Measurements from ENCODE around the gene OLFML2B.
A peak's percentile ranks its signal among the peaks of the same experiment; 100 is the strongest.
"Not testable (repeated sequence)": the region's sequence is repeated elsewhere in the genome, so short reads cannot be mapped to it uniquely, and the experiment has no call there.

The OLFML2B gene

GRCh38 chr1:162035241-162035640 lies 11.6 kb upstream of the OLFML2B start:
- peak; percentile 44 for DNase-seq (ENCODE audit: low read depth)

DNA sequence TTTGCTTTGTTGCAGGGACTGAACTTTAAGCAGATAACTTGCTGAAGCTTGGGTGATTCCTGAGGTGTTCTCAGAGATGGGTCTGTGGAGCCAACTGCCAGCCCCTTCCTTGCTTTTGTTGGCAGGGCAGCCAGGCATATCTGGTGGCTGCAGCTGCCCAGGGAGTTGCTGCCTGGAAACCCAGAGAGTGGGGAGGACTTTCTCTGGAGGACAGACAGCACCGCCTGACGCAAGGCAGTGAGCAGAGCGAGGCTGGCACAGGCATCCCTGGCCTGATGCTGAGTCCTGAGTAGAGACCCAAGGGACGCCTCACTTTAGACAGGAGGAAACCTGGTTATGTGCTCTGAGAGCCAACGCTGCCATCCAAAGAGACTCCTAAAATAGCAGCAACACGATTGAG lies 9.8 kb upstream of the OLFML2B start:
- DNase-seq (ENCODE audit: low read depth) = no peak

GRCh38 chr1:162030759-162031280 lies 7.2 kb upstream of the OLFML2B start:
- DNase-seq (ENCODE audit: low read depth) = no peak

DNA sequence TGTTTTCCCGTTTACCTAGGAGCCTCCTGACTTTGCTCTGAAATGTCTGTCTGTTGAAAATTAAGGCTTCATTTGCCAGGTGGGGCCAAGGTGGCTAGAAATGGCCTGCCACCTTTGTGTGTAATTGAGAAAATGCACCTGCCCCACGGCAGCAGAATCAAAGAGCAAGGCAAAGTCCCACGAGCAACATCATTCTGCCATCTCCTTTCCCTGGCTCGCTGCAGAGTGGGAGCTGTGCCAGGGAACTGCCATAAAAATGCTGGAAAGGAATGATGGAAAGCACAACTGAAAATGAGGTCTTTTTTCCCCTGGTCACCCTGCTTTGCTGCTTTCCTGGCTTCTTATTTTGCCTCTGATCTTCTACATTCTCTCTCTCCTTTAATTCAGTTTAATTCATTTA lies 5.5 kb upstream of the OLFML2B start:
- peak; percentile 32 for DNase-seq (ENCODE audit: low read depth)

DNA sequence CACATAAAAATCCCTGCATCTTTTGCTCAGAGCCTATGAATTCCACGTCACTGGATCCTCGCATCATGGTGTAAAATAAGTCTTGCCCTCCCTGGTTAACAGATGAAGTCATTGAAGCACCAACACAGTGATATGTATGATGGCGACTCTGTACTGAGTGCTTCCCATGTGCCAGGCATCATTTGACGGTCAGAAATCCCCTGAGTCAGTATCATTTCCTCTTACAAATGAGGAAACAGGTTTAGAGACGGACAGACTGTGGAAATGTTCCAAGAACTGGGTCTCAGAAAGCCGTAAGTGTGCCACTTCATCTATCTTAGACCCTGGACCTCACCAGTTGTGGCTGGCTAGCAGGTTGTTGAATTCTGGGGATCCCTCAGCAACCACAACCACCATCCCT lies 5.1 kb upstream of the OLFML2B start:
- no peak for DNase-seq (ENCODE audit: low read depth)

GRCh38 chr1:162026881-162027280 lies 3.2 kb upstream of the OLFML2B start:
- DNase-seq (ENCODE audit: low read depth) = no peak

DNA sequence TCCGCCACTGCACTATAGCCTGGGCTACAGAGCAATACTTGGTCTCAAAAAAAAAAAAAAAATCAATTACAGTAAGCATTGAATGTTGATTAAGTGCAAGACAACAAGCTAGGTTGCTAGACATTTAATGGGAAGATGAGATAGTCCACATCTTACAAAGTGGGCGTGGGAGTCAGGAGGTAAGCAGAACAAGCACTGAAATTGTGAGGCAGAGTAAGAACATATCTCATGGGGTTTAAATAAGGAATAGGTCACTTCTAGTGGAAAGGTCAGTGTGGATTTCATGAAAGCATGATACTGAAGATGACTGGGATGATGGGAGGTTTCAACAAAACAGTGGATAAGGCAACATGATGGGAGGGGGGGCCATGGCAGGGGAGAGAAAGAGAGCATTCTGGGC lies 1.9 kb upstream of the OLFML2B start:
- DNase-seq (ENCODE audit: low read depth) = no peak

- DNase-seq (ENCODE audit: low read depth) = no peak
Measured at GRCh38 chr1:162023181-162023546, 505 bp downstream of the OLFML2B start.

- DNase-seq (ENCODE audit: low read depth) = no peak
Measured at GRCh38 chr1:162022626-162023025, 1.0 kb downstream of the OLFML2B start.

DNA sequence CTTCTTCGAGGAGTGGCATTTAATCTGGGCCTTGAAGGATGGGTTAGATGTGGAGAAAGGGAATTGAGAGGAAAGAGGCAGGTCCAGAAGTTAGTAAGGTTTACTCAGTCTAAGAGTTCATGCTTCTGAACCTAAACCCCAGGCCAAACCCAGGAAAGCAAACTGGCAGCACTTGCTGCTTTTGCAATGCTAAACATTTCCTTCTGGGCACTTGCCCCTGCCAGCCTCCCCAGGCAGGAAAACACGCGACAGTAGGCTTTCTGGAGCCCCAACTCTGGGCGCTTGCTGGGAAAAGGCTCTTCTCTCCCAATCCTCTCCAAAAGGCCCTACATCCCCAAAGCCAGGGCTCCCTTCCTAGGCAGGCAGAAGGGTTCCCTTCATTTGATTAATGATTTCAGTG lies 2.5 kb downstream of the OLFML2B start:
- DNase-seq (ENCODE audit: low read depth) = no peak

- DNase-seq (ENCODE audit: low read depth) = peak; percentile 73
Measured at GRCh38 chr1:162020150-162020549, 3.5 kb downstream of the OLFML2B start.

DNA sequence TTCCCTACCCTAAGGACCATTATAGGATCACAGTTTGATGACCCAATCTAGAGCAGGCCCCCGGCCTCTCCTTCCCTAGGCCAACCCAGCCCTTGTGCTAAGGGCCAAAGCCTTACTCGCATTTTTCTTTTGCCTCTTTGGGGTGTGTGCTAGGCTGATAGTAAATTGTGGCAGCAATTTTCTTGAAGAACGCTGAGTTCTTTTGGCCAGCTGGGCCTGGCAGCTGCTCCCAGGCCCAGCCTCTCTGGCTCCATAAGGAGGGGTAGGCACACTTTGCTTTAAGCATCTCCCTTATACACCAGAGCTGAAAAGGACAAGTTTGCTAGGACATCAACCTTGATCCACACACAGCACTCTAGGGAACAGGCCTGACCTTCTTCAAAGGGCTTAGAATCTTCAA lies 4.2 kb downstream of the OLFML2B start:
- DNase-seq (ENCODE audit: low read depth) = no peak

- peak; percentile 93 for DNase-seq (ENCODE audit: low read depth)
Measured at GRCh38 chr1:162019006-162019405, 4.7 kb downstream of the OLFML2B start.

DNA sequence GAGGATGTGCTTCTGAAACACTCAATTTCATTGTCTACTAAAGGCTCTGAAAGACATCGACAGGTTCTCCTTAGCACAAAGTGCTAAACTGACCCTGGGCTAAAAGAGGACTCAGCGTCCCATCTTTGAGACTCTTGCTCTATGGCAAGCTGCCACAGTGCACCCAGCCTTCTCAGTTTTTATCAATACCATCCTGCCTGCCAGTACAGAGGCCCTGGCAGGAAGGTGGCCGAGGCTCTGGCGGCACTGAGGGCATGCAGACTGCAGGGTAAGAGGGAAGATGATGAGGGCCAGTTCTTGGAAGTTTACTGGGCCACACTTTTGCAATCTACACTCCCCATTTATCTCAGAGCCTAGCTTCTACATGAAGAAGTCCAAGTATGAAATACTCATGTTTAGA lies 5.3 kb downstream of the OLFML2B start:
- no peak for DNase-seq (ENCODE audit: low read depth)

GRCh38 chr1:162017791-162018190 lies 5.9 kb downstream of the OLFML2B start:
- not testable (repeated sequence) for DNase-seq (ENCODE audit: low read depth)

- no peak for DNase-seq (ENCODE audit: low read depth)
Measured at GRCh38 chr1:162016631-162017030, 7.0 kb downstream of the OLFML2B start.

DNA sequence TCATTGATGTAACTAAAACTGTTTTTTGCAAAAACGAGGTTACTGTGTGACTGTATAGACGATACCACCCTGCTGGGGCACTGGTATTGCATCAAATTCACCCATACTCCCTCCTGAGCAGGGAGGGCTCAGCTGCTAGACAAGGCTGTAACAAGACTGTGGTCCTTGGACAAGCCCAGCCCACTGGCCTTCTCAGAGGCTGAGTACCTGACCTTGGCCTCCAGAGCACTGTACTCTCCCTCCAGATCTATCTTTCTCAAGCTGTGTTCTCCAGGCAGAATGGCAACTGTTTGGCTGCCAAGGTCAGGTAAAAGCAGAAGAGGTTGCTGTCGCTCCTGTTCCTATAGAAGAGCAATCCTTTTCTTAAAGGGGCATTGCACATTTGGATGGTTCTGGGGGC lies 8.5 kb downstream of the OLFML2B start:
- DNase-seq (ENCODE audit: low read depth) = no peak

DNA sequence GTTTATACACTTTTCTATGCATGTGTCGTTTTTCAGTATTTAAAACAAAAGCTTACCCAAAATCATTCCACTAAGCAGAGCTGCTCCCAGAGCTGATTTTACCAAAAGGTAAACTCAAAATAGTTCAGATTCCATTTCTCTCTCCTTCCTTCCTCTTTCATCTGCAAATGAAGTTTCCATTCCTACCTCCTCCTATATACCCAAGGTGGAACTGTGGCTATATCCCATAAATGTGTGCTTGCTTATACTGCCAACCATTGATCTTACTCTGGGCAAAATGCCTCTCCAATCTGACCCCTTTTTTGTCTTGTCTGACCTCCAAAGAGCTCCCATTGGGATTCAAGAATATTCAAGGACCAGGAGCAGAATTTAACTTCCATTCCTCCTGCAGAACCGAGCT lies 9.5 kb downstream of the OLFML2B start:
- DNase-seq (ENCODE audit: low read depth) = no peak

- DNase-seq (ENCODE audit: low read depth) = no peak
Measured at GRCh38 chr1:162013289-162013688, 10.4 kb downstream of the OLFML2B start.

GRCh38 chr1:162011337-162012012 lies 12.2 kb downstream of the OLFML2B start:
- DNase-seq (ENCODE audit: low read depth) = no peak

DNA sequence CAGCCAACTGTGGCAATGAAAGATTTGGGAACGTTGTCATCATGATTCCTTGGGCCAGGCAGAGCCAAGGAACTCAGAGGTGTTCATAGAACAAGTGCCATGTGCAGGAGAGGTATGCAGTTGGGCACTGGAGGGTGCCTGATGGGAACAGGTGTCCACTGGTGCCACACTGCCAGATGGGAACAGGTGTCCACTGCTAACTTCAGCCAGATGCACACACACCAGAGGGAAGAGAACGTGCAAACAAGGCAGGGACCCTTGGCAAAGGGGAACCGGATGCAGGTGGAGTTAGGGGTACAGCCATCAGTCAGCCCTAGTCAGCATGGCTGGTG lies 13.5 kb downstream of the OLFML2B start:
- no peak for DNase-seq (ENCODE audit: low read depth)

DNA sequence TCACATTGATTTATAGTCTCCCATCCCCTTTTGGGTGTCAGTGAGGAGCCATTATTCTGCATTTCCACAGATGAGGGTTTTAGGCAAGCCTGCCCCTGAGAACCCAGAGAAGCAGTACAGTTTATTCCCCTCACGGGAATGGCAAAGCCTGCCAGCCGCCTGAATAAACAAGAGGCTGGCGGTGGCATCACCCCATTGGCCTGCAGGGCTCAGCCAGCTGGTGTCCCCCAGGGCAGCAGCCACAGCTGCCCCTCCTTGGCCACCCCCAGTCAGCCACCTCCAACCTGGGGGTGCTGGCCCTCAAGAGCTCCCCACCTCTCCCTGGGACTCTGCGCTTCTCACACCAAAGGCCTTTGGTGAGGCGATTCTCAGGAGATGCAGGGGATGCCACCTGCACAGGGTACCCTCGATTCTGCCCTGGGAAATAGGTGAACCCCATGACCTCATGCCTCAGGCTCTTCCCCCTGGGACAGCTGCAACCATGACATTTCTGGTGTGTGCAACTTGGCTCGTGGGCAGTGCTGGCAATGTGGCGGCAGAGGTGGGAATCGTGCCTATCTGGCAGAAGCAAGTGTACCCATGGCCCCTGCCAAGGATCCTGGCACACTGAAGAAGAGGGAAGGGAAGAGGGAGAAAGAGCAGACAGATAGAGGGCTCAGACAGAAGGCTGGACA lies 14.0 kb downstream of the OLFML2B start:
- DNase-seq (ENCODE audit: low read depth) = no peak

DNA sequence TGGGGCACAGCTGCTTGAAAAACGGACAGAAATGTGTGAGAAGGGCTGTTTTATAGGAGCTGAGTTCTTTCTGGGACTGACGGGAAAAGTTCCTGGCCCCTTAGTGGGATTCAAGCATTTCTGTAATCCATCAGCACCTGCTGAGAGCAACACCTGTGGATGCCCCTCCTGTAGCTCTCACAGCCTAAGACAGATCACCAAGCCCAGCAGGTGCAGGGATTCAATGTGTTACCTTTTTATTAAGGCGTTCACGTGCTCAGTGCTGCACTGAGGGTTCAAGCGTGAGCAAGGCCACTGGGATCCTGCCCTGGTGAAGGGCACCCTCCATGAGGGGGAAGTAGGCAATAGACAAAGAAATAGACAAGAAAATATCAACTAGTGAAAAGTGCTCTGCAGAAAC lies 14.9 kb downstream of the OLFML2B start:
- DNase-seq (ENCODE audit: low read depth) = no peak

- no peak for DNase-seq (ENCODE audit: low read depth)
Measured at GRCh38 chr1:162007466-162007865, 16.2 kb downstream of the OLFML2B start.
